HG03342 (cell line): ENCODE data around the gene LRRC28.
A peak's percentile ranks its signal among the peaks of the same experiment; 100 is the strongest.

ENCODE experiments used
- ATAC-seq: cut with Tn5 transposase; IDR thresholded peaks from one replicate; pipeline ENCODE4 v1.9.1; 2021; ENCODE audit warnings: mild to moderate bottlenecking, moderate library complexity; ENCODE audit not compliant: unreplicated experiment

LRRC28 gene

DNA sequence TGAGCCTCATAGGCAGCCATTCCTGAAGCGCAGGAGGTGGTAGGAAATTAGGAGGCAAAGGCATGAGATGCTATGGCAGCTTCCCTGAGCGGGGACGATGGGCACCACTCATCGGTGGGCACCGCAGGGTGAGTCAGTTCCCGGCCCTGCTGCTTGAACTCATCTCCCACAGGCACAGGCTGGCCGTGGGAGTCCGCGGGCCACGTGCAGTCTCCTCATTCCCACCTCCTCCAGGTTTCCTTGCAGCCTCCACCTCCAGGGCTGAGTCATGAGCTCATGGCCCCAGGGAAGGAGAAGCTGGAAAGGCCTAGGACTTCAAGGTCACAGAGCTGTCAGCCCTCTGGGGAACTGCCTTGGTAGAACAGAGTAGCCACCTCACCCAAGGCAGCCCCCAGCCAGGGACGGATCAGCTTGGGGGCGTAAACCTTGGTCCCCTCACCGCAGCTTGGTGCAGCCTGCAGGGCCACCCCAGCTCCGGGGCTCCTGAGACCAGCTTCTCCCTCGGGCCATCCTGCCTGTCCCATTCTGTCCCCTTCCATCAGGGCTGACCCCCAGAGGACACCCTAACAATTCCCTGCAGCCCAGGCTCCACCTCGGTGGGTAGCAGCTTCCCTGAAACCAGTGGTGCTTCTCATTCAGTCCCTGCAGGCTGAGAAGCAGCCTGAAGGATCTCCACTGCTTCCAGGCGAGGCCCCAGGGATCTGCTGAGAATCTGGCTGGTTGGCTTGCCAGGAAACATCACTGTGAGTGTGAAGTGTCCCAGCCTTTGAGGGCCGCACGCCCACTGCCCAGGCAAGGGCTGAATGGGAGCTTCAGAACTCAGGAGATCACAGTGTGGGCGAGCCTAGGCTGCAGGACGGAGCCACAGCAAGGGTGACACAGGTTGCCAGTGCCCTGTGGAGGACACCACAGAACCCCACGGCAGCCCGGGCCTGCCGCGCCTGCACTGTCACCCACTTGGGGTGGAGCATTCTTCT lies 163.8 kb downstream of the LRRC28 start:
- no peak for ATAC-seq

- no peak for ATAC-seq
These were observed 165.2 kb downstream of the LRRC28 start for GRCh38 chr15:99416191-99417188.

DNA sequence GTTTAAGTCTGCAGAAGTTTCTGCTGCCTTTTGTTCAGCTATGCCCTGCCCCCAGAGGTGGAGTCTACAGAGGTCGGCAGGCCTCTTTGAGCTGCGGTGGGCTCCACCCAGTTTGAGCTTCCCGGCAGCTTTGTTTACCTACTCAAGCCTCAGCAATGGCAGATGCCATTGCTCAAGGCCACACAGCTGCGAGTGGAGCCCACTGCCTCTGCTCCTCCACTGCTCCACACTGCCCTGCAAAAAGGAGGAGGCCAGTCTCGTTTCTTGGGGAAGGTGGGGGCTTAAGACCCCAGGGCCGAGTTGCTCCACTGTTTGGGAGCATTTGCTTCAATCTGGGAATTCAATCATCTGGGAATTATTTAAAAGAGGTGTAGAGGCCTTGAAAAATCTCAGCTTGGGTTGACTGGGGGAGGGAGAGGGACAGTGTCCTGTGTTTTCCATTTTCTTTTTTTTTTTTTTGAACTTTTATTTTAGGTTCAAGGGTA lies 169.9 kb downstream of the LRRC28 start:
- ATAC-seq: no peak

DNA sequence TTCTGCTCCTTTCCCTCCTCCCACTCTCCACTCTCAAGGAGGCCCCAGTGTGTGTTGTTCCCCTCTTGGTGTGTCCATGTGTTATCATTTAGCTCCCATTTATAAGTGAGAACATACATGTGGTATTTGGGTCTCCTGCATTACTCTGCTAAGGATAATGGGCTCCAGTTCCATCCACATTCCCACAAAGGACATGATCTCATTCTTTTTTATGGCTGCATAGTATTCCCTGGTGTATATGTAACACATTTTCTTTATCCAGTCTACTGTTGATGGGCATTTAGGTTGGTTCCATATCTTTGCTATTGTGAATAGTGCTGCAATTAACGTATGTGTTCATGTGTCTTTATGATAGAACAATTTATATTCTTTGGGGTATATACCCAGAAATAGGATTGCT lies 170.5 kb downstream of the LRRC28 start:
- ATAC-seq: no peak

- ATAC-seq: no peak
These were observed 172.2 kb downstream of the LRRC28 start for GRCh38 chr15:99423186-99424130.

DNA sequence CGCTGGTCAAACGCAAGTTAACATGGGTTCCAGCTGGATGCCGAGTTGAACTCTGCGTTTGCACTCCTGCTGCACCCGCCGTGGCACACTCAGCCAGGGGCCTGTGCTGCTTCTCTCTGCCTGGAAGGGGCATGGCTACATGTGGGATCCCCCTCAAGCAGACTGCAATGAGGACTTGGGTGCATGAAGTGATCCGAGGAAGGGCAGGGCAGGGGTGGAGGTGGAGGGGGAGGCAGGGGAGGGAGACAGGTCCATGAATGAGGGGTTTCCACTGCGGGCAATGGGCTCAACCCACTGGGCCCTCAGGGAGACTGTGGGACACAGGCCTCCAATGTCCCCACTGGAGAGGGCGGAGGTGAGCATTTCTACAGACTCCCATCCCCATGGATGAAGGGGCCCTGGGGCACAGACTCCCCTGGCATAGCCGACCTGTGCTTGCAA lies 172.9 kb downstream of the LRRC28 start:
- no peak for ATAC-seq

GRCh38 chr15:99424978-99425656 lies 173.8 kb downstream of the LRRC28 start:
- peak; percentile 58 for ATAC-seq

DNA sequence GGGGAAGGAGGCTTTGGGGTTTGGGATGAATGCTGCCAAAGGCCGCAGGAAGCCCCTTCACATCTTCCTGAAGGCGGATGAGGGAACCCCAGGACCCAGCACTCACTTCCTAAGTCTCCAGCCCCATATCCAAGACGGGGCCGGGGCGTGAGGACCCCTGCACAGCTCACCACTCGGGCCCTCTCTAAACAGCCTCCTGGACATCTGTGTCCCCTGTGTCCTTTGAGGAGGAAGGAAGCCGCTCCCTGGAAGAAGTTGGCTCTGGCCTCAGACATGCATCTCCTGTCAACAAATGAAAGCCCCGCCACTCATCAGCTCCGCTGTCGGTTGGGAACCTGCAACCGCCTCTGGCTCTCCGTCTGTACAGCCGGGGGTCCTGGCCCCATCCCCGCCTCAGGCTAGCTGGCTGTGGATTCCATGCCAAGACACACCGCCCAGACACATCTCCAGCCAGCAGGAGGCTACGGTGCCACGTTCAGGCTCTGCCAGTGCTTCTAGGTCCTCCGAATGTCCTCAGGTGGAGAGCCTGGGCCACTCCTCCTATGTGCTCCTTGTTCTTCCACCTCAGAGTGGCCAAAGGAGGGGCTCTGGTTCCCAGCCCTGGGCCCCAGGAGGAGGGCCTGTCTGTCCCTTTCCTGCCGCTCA lies 174.5 kb downstream of the LRRC28 start:
- no peak for ATAC-seq

GRCh38 chr15:99426431-99427105 lies 175.3 kb downstream of the LRRC28 start:
- no peak for ATAC-seq

DNA sequence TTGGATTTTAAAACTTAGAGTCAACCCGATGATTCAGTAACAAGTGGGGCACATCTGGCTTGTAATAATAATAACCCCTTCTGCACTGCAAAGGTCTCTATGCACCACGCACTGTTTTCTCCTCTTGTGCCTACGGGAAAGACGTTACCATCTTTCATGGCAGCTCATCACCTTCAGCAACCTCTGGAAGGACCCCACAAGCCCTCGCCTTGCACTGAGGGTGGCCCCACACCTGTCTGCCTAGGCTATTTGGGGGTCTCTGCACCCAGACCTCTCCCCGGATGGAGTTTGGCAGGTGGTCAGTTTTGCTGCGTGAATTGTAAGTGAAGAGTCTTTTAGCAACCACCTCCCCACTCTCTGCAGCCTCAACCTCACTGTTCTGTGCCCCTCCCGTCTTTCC lies 175.9 kb downstream of the LRRC28 start:
- ATAC-seq: no peak

DNA sequence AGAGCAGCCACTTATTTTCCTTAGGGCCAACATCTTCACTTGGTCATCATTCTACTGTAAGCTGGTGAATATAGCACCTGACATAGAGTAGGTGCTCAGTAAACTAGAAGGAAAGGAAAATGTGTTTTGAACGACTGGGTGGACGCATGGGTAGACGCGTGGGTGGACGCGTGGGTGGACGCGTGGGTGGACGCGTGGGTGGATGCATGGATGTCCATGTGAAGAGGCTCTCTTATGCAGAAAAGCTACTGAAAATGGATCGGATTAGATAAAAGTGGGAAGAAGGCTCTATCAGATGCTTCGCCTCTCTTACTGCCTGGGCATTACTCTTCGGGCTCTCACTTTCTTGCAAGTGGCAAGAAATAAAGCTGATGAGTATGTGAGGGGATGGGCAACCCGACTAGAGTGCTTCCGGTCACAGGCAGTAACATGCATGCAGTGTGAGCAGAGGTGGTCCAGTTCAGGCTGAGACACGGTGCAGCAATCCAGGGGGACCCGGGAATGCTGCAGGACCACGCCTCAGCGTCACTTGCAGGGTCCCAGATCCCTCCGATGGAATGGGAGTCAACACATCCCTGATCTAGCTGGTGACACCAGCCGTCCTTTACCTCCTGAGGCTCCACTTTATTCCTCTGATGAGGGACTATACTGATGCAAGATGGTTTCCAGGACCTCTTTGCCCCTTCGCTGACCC lies 176.5 kb downstream of the LRRC28 start:
- no peak for ATAC-seq

- no peak for ATAC-seq
These were observed 178.4 kb downstream of the LRRC28 start for GRCh38 chr15:99429681-99430081.

DNA sequence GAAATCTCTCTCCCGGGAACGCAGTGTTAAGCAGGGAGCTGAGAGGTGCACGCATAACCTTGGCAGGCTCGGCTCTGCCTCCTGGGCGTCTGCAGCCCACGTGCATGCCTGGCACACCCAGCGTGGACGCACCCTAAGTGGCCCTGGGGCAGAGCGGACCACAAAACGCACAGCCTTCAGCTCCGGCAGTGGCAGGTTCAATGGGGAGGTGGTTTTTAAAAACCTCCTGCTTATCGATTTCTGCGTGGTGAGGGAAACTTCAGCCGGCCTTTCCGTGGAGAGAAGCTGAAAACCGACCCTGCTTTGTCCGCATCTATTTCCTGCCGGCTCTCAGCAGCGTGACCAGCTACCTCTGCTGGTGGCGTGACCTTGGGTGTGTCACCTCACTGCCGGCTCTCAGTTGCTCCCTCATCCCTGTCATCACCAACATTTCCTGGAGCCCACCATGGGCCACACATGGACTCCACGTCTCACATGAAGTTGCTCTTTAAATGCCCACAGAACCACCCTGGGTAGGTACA lies 179.7 kb downstream of the LRRC28 start:
- no peak for ATAC-seq

DNA sequence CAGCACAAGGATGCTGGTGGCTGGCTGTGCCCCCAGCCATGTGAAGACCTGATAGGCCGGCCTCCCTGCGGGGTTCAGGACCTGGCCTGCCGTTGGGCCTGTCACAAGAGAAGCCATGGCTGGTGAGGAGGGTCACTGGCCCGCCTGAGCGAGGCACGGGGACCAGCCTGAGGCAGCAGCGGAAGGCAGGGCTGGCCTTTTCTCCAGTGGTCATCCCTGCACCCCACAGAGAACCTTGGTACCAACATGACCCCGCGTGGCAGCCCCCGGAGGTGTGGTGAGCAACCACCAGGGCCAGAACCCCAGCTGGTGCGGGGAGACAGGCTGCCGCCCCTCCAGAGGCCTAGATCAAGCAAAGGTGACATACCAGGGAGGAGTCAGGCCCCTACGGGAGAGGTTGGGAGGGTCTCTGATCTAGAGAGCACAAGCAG lies 180.4 kb downstream of the LRRC28 start:
- no peak for ATAC-seq

GRCh38 chr15:99432271-99433025 lies 181.2 kb downstream of the LRRC28 start:
- ATAC-seq: no peak

GRCh38 chr15:99433026-99433756 lies 181.9 kb downstream of the LRRC28 start:
- no peak for ATAC-seq
